H9 (cell line): ENCODE data around the gene KCNH4. TPM values are rescaled to one million over a fixed set of nuclear protein-coding genes. Genes with fewer than 3 reads are reported as not detected.

Experiments used
- DNase-seq: peaks from one replicate; pipeline ENCODE4 v3.0.0-alpha.2; 2017
- H2AFZ ChIP-seq: one replicate; pipeline ENCODE4 v1.6.1; 2013; ENCODE audit warnings: mild to moderate bottlenecking, low read length, control low read depth, moderate library complexity
- H2AK5ac ChIP-seq: 2 replicates; pipeline ENCODE4 v1.6.1; 2013; ENCODE audit warnings: low read length, control low read depth, mixed read lengths; ENCODE audit not compliant: insufficient read length
- H2BK120ac ChIP-seq: one replicate; pipeline ENCODE4 v1.6.1; 2013; ENCODE audit warnings: low read depth, mild to moderate bottlenecking, low read length, control low read depth, inconsistent platforms; ENCODE audit not compliant: poor library complexity, severe bottlenecking
- H2BK12ac ChIP-seq: 2 replicates; pipeline ENCODE4 v1.6.1; 2013; ENCODE audit warnings: low read length, control low read depth, mixed read lengths, low read depth; ENCODE audit not compliant: insufficient read length
- H2BK15ac ChIP-seq: 2 replicates; pipeline ENCODE4 v1.6.1; 2013; ENCODE audit warnings: low read depth, low read length, control low read depth
- H2BK20ac ChIP-seq: one replicate; pipeline ENCODE4 v1.6.1; 2013; ENCODE audit warnings: low read depth, mild to moderate bottlenecking, low read length, control low read depth, inconsistent platforms; ENCODE audit not compliant: poor library complexity, severe bottlenecking
- H2BK5ac ChIP-seq: 2 replicates; pipeline ENCODE4 v1.6.1; 2013; ENCODE audit warnings: low read length, control low read depth, mixed read lengths; ENCODE audit not compliant: insufficient read length
- H3K14ac ChIP-seq: 2 replicates; pipeline ENCODE4 v1.6.1; 2013; ENCODE audit warnings: low read length, control low read depth; ENCODE audit not compliant: insufficient read depth
- H3K18ac ChIP-seq: 2 replicates; pipeline ENCODE4 v1.6.1; 2013; ENCODE audit warnings: low read depth, mild to moderate bottlenecking, mixed read lengths, low read length, control low read depth; ENCODE audit not compliant: insufficient read length
- H3K23ac ChIP-seq: 2 replicates; pipeline ENCODE4 v1.6.1; 2013; ENCODE audit warnings: low read length, control low read depth, mixed read lengths, low read depth; ENCODE audit not compliant: insufficient read length
- H3K23me2 ChIP-seq: 2 replicates; pipeline ENCODE4 v1.6.1; 2013; ENCODE audit warnings: low read depth, mild to moderate bottlenecking, mixed read lengths, low read length, control low read depth; ENCODE audit not compliant: insufficient read length, poor library complexity, severe bottlenecking
- H3K27ac ChIP-seq: 2 replicates; pipeline ENCODE4 v1.5.1; 2013; ENCODE audit warnings: low read length, control low read depth, mixed read lengths, low read depth; ENCODE audit not compliant: insufficient read length
- H3K27me3 ChIP-seq: 2 replicates; pipeline ENCODE4 v1.6.1; 2013; ENCODE audit warnings: low read length, control low read depth, inconsistent platforms; ENCODE audit not compliant: insufficient read depth
- H3K4ac ChIP-seq: 2 replicates; pipeline ENCODE4 v1.6.1; 2013; ENCODE audit warnings: low read depth, mild to moderate bottlenecking, control low read depth, inconsistent platforms, low read length, moderate library complexity
- H3K4me1 ChIP-seq: 2 replicates; pipeline ENCODE4 v1.6.1; 2013; ENCODE audit warnings: low read length, control low read depth, inconsistent platforms; ENCODE audit not compliant: insufficient read depth
- H3K4me2 ChIP-seq: 2 replicates; pipeline ENCODE4 v1.6.1; 2013; ENCODE audit warnings: low read length, control low read depth, mixed read lengths; ENCODE audit not compliant: insufficient read length, insufficient read depth
- H3K56ac ChIP-seq: 2 replicates; pipeline ENCODE4 v1.6.1; 2013; ENCODE audit warnings: low read depth, mild to moderate bottlenecking, mixed read lengths, low read length, control low read depth; ENCODE audit not compliant: insufficient read length
- H3K79me1 ChIP-seq: 2 replicates; pipeline ENCODE4 v1.6.1; 2013; ENCODE audit warnings: low read depth, mild to moderate bottlenecking, moderate library complexity, low read length, control low read depth, inconsistent platforms; ENCODE audit not compliant: insufficient read depth, poor library complexity, severe bottlenecking
- H3K79me2 ChIP-seq: 2 replicates; pipeline ENCODE4 v1.6.1; 2013; ENCODE audit warnings: low read length, control low read depth, inconsistent platforms; ENCODE audit not compliant: insufficient read depth
- H3K9ac ChIP-seq: 2 replicates; pipeline ENCODE4 v1.6.1; 2013; ENCODE audit warnings: low read length, control low read depth, mixed read lengths; ENCODE audit not compliant: insufficient read length; ENCODE audit errors: extremely low read depth
- H3K9me3 ChIP-seq: one replicate; pipeline ENCODE4 v1.6.1; 2013; ENCODE audit warnings: low read depth, low read length, inconsistent platforms; ENCODE audit not compliant: control insufficient read depth
- H3T11ph ChIP-seq: one replicate; pipeline ENCODE4 v1.6.1; 2013; ENCODE audit warnings: mild to moderate bottlenecking, low read length, control low read depth, inconsistent platforms
- H4K20me1 ChIP-seq: one replicate; pipeline ENCODE4 v1.6.1; 2013; ENCODE audit not compliant: control insufficient read depth, insufficient read length, insufficient read depth
- H4K5ac ChIP-seq: 2 replicates; pipeline ENCODE4 v1.6.1; 2013; ENCODE audit warnings: low read depth, mild to moderate bottlenecking, mixed read lengths, low read length, control low read depth; ENCODE audit not compliant: insufficient read length
- H4K8ac ChIP-seq: replicated peaks from 2 replicates; pipeline ENCODE4 v1.6.1; 2013; ENCODE audit warnings: low read length, control low read depth, mixed read lengths, low read depth; ENCODE audit not compliant: insufficient read length
- H4K91ac ChIP-seq: 2 replicates; pipeline ENCODE4 v1.6.1; 2013; ENCODE audit warnings: low read depth, mild to moderate bottlenecking, moderate library complexity, mixed read lengths, low read length, control low read depth; ENCODE audit not compliant: insufficient read length
- H3K27ac Mint-ChIP-seq, 3 experiments: 2 replicates in 2 of 3; 3 replicates in 1 of 3; pipeline ENCODE4 v1.8.0; 2020 to 2021; ENCODE audit warnings: mixed read lengths in 3 of 3, mild to moderate bottlenecking in 1 of 3, moderate library complexity in 1 of 3
- H3K27me3 Mint-ChIP-seq: 2 replicates; pipeline ENCODE4 v1.8.0; 2021; ENCODE audit warnings: low read depth, mild to moderate bottlenecking, moderate library complexity, mixed read lengths
- H3K36me3 Mint-ChIP-seq, 3 experiments: 2 replicates in 2 of 3; 3 replicates in 1 of 3; pipeline ENCODE4 v1.8.0; 2020 to 2021; ENCODE audit warnings: low read depth in 3 of 3, mixed read lengths in 3 of 3; ENCODE audit not compliant: insufficient read depth in 1 of 3
- H3K4me1 Mint-ChIP-seq, 2 experiments: 2 replicates each; pipeline ENCODE4 v1.8.0; 2020; ENCODE audit warnings: mixed read lengths in 2 of 2
- H3K4me3 Mint-ChIP-seq, 2 experiments: 2 replicates in 1 of 2; 3 replicates in 1 of 2; pipeline ENCODE4 v1.8.0; 2020 to 2021; ENCODE audit warnings: mild to moderate bottlenecking in 2 of 2, mixed read lengths in 2 of 2, moderate library complexity in 1 of 2
- H3K9me3 Mint-ChIP-seq, 2 experiments: 2 replicates in 1 of 2; 3 replicates in 1 of 2; pipeline ENCODE4 v1.8.0; 2020; ENCODE audit warnings: mild to moderate bottlenecking in 2 of 2, mixed read lengths in 2 of 2, moderate library complexity in 1 of 2
- CTCF ChIP-seq: fragments of 200-600 bp; sonication (generic); conservative IDR thresholded peaks from 3 replicates; pipeline ENCODE4 v1.8.0; 2021; ENCODE audit warnings: antibody characterized with exemption, mild to moderate bottlenecking
- WGBS: extraction: QIAGEN DNeasy Blood & Tissue Kit; methylation state at CpG from one replicate; pipeline ENCODE4 v1.1.7; 2013; ENCODE audit warnings: missing lambda C conversion rate, low lambda C conversion rate, mixed read lengths; ENCODE audit not compliant: insufficient read length; ENCODE audit errors: extremely low coverage; 5-methylcytosine and 5-hydroxymethylcytosine counted together
- total RNA-seq: library from RNA; stranded (reverse); gene quantifications from 2 replicates; pipeline ENCODE4 v1.2.1, GENCODE V29; 2021

Gene KCNH4
- total RNA-seq, 1 experiment from 2014 or later, result not detected

DNA sequence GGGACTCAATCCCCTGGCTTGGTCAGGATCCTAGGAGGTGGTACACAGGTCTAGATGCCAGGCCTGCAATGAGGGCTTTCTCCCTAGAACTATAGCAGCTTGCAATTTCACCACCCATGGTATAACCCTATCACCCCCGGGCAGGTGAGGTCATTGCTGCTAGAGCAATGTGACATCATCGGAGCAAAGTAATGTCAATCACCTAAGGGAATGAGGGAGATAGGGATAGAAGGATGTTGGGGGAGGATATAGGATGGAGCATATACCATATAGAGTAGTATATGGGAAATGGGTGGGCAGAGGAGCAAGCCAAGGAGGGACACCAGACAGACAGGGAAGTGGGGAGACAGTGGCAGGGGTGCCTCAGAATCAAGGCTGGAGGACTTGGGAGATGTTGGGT, 3.3 kb downstream of the KCNH4 start:
- Histone ChIP-seq H3K9me3 (no peaks in the 10 kb centered on the region), H3K4me1 (no peaks in the 10 kb centered on the region), H3K14ac (no peak overlapping the region), H3K18ac (no peak overlapping the region), H3K23me2 (peaks cover 13% of the 10 kb centered on the region), H3T11ph (no peak overlapping the region), H2BK20ac (no peak overlapping the region), H3K27ac (no peak overlapping the region), H4K20me1 (peaks cover 3% of the 10 kb centered on the region), H2AK5ac (no peak overlapping the region), H2AFZ (no peak overlapping the region), H4K8ac (no peak overlapping the region), H2BK120ac (no peak overlapping the region), H3K27me3 (peaks cover 3% of the 10 kb centered on the region; the same call in 1 of the 2 replicates), H3K79me1 (no peaks in the 10 kb centered on the region), H4K91ac (no peak overlapping the region), H3K4ac (no peak overlapping the region), H3K23ac (no peak overlapping the region), H4K5ac (no peak overlapping the region), H2BK12ac (no peak overlapping the region), H3K79me2 (no peaks in the 10 kb centered on the region), H3K9ac (no peak overlapping the region), H3K4me2 (no peak overlapping the region), H3K56ac (no peak overlapping the region), H2BK15ac (no peak overlapping the region), H2BK5ac (no peak overlapping the region)
- H3K9me3 Mint-ChIP-seq, result no peaks in the 10 kb centered on the region
- H3K27me3 Mint-ChIP-seq, result peaks cover 43% of the 10 kb centered on the region
- H3K4me1 Mint-ChIP-seq, result peaks cover 10% of the 10 kb centered on the region in 2 experiments
- no peak for DNase-seq
- no peak overlapping the region for H3K27ac Mint-ChIP-seq
- no CpG with 5 or more reads among the region's 2 CpGs for WGBS
- H3K36me3 Mint-ChIP-seq, result no peaks in the 10 kb centered on the region; a peak in 1 of 7 replicates
- peak overlapping the region in 1 of 2 experiments; percentile 2; a peak in 1 of 5 replicates for H3K4me3 Mint-ChIP-seq
- no peak for TF ChIP-seq CTCF
